Endothelial cell of coronary artery (primary cell): ENCODE measurements around the gene GTPBP2. TPM values are rescaled to one million over a fixed set of nuclear protein-coding genes. Genes with fewer than 3 reads are reported as not detected.

ENCODE experiments used
- total RNA-seq: library from RNA; depleted of rRNA; stranded (reverse); fragments of >200 nt; gene quantifications from 2 replicates; pipeline ENCODE4 v1.2.3, GENCODE V29; 2014

The GTPBP2 gene, protein sequence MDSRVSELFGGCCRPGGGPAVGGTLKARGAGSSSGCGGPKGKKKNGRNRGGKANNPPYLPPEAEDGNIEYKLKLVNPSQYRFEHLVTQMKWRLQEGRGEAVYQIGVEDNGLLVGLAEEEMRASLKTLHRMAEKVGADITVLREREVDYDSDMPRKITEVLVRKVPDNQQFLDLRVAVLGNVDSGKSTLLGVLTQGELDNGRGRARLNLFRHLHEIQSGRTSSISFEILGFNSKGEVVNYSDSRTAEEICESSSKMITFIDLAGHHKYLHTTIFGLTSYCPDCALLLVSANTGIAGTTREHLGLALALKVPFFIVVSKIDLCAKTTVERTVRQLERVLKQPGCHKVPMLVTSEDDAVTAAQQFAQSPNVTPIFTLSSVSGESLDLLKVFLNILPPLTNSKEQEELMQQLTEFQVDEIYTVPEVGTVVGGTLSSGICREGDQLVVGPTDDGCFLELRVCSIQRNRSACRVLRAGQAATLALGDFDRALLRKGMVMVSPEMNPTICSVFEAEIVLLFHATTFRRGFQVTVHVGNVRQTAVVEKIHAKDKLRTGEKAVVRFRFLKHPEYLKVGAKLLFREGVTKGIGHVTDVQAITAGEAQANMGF
- 34.1 and 51.3 TPM in 2 replicates for total RNA-seq

GRCh38 chr6:43629104-43629504 is at the start of gene GTPBP2:
TSS of gene GTPBP2 (minus strand) at chr6:43629264. CDS start at chr6:43629162, 102 bp downstream.

GRCh38 chr6:43644940-43645612 is 16.0 kb upstream of the GTPBP2 start, which contains the start of gene RSPH9:
TSS of gene RSPH9 (plus strand) at chr6:43645036. CDS start at chr6:43645099, 63 bp downstream.

GRCh38 chr6:43635387-43636307 is 6.6 kb upstream of the GTPBP2 start, which contains the start of gene MAD2L1BP:
TSS of gene MAD2L1BP (plus strand) at chr6:43635840. CDS start at chr6:43635876, 36 bp downstream.

GRCh38 chr6:43575772-43576551 is 53.1 kb downstream of the GTPBP2 start, which contains the start of the genes POLH and XPO5:
TSS of gene POLH (plus strand) at chr6:43576185. CDS start at chr6:43582320, 6,135 bp downstream.
TSS of gene XPO5 (minus strand) at chr6:43576038. CDS start at chr6:43575864, 174 bp downstream.

Other genes starting within 250 kb of the GTPBP2 start
- 12.7 and 22.5 TPM in 2 replicates for gene ABCC10, start 201.7 kb downstream of the GTPBP2 start, total RNA-seq
- 0.09 and 0.28 TPM in 2 replicates for gene DLK2, start 173.7 kb downstream of the GTPBP2 start, total RNA-seq
- gene TJAP1, start 151.7 kb downstream of the GTPBP2 start, total RNA-seq, result 8.5 and 10.7 TPM in 2 replicates
- 0.18 and 0.19 TPM in 2 replicates for gene LRRC73, start 118.9 kb downstream of the GTPBP2 start, total RNA-seq
- 97.6 and 107 TPM in 2 replicates for gene YIPF3, start 112.3 kb downstream of the GTPBP2 start, total RNA-seq
- 35.0 and 42.1 TPM in 2 replicates for gene POLR1C, start 112.2 kb downstream of the GTPBP2 start, total RNA-seq
- 25.6 and 30.2 TPM in 2 replicates for gene XPO5, start 53.2 kb downstream of the GTPBP2 start, total RNA-seq
- gene POLH, start 53.1 kb downstream of the GTPBP2 start, total RNA-seq, result 18.8 and 24.4 TPM in 2 replicates
- 19.1 and 23.6 TPM in 2 replicates for gene MAD2L1BP, start 6.6 kb upstream of the GTPBP2 start, total RNA-seq
- 0.09 and 0.19 TPM in 2 replicates for gene RSPH9, start 15.8 kb upstream of the GTPBP2 start, total RNA-seq
- gene MRPS18A, start 58.5 kb upstream of the GTPBP2 start, total RNA-seq, result 41.4 and 50.3 TPM in 2 replicates
- gene VEGFA, start 140.9 kb upstream of the GTPBP2 start, total RNA-seq, result 14.5 and 108 TPM in 2 replicates